Liver (tissue), 3 donors: ENCODE data around the gene TLCD5.

Experiments
- EGR1 ChIP-seq, 2 donors: IDR thresholded peaks; 2 replicates each; pipeline ENCODE4 v1.6.1; 2016 to 2018; ENCODE audit warnings: antibody characterized with exemption in 2 of 2, low read depth in 2 of 2
- FOXA1 ChIP-seq: IDR thresholded peaks from 2 replicates; pipeline ENCODE4 v1.6.1; 2016; ENCODE audit warnings: antibody characterized with exemption
- GABPA ChIP-seq, 2 donors: IDR thresholded peaks in 1 of 2; conservative IDR thresholded peaks in 1 of 2; 2 replicates each; pipeline ENCODE4 v1.6.1; 2016; ENCODE audit warnings: antibody characterized with exemption in 2 of 2, mild to moderate bottlenecking in 1 of 2, moderate library complexity in 1 of 2
- JUND ChIP-seq, 2 donors: IDR thresholded peaks; 2 replicates each; pipeline ENCODE4 v1.6.1; 2016; ENCODE audit warnings: antibody characterized with exemption in 2 of 2
- RAD21 ChIP-seq, 2 donors: IDR thresholded peaks; 2 replicates each; pipeline ENCODE4 v1.6.1; 2016; ENCODE audit warnings: antibody characterized with exemption in 2 of 2, mild to moderate bottlenecking in 2 of 2
- SP1 ChIP-seq: IDR thresholded peaks from 2 replicates; pipeline ENCODE4 v1.6.1; 2018; ENCODE audit warnings: antibody characterized with exemption, mild to moderate bottlenecking
- TAF1 ChIP-seq: conservative IDR thresholded peaks from 2 replicates; pipeline ENCODE4 v1.6.1; 2016; ENCODE audit warnings: antibody characterized with exemption, mild to moderate bottlenecking
- TF ChIP-seq, protein P1 (sequence below): fragments of 150-350 bp; IDR thresholded peaks from 2 replicates; pipeline ENCODE4 v1.5.1; 2017; ENCODE audit warnings: improper control_type of control experiment, low read depth, low read length; ENCODE audit not compliant: missing input control
- TF ChIP-seq, protein P2 (sequence below): IDR thresholded peaks from 2 replicates; pipeline ENCODE4 v1.6.1; 2016; ENCODE audit warnings: antibody characterized with exemption, mild to moderate bottlenecking
- TF ChIP-seq, protein P3 (sequence below): IDR thresholded peaks from 2 replicates; pipeline ENCODE4 v1.6.1; 2016; ENCODE audit warnings: antibody characterized with exemption
- TF ChIP-seq, protein P4 (sequence below): IDR thresholded peaks from 2 replicates; pipeline ENCODE4 v1.6.1; 2016; ENCODE audit warnings: antibody characterized with exemption
- TF ChIP-seq, protein P5 (sequence below): IDR thresholded peaks from 2 replicates; pipeline ENCODE4 v1.6.1; 2016; ENCODE audit warnings: antibody characterized with exemption
- donor health status: healthy.
- donor health status: healthy.

DNA sequence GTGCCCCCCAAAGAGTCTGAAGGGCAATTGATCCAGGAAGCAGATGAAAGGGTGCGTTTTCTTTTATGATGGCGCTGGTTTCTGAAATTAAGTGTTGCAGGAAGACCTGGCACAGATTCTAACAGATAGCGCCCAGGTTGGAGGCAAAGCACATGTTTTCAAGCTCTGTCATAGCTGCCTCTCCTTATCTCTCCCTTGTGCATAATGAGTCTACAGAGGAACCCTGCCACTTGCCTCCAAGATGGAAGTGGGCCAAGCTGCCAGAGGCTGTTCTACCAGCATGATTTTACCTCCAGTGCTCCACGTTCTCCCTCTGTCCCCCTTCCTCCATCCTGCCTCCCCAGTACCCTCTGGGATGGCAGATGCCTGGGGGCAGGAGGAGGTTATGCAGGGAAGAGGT lies 30.0 kb upstream of the TLCD5 start:
- TF ChIP-seq, protein P1, sequence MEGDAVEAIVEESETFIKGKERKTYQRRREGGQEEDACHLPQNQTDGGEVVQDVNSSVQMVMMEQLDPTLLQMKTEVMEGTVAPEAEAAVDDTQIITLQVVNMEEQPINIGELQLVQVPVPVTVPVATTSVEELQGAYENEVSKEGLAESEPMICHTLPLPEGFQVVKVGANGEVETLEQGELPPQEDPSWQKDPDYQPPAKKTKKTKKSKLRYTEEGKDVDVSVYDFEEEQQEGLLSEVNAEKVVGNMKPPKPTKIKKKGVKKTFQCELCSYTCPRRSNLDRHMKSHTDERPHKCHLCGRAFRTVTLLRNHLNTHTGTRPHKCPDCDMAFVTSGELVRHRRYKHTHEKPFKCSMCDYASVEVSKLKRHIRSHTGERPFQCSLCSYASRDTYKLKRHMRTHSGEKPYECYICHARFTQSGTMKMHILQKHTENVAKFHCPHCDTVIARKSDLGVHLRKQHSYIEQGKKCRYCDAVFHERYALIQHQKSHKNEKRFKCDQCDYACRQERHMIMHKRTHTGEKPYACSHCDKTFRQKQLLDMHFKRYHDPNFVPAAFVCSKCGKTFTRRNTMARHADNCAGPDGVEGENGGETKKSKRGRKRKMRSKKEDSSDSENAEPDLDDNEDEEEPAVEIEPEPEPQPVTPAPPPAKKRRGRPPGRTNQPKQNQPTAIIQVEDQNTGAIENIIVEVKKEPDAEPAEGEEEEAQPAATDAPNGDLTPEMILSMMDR = no peak
- TF ChIP-seq, protein P2, sequence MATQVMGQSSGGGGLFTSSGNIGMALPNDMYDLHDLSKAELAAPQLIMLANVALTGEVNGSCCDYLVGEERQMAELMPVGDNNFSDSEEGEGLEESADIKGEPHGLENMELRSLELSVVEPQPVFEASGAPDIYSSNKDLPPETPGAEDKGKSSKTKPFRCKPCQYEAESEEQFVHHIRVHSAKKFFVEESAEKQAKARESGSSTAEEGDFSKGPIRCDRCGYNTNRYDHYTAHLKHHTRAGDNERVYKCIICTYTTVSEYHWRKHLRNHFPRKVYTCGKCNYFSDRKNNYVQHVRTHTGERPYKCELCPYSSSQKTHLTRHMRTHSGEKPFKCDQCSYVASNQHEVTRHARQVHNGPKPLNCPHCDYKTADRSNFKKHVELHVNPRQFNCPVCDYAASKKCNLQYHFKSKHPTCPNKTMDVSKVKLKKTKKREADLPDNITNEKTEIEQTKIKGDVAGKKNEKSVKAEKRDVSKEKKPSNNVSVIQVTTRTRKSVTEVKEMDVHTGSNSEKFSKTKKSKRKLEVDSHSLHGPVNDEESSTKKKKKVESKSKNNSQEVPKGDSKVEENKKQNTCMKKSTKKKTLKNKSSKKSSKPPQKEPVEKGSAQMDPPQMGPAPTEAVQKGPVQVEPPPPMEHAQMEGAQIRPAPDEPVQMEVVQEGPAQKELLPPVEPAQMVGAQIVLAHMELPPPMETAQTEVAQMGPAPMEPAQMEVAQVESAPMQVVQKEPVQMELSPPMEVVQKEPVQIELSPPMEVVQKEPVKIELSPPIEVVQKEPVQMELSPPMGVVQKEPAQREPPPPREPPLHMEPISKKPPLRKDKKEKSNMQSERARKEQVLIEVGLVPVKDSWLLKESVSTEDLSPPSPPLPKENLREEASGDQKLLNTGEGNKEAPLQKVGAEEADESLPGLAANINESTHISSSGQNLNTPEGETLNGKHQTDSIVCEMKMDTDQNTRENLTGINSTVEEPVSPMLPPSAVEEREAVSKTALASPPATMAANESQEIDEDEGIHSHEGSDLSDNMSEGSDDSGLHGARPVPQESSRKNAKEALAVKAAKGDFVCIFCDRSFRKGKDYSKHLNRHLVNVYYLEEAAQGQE = no peak
- TF ChIP-seq, protein P3, sequence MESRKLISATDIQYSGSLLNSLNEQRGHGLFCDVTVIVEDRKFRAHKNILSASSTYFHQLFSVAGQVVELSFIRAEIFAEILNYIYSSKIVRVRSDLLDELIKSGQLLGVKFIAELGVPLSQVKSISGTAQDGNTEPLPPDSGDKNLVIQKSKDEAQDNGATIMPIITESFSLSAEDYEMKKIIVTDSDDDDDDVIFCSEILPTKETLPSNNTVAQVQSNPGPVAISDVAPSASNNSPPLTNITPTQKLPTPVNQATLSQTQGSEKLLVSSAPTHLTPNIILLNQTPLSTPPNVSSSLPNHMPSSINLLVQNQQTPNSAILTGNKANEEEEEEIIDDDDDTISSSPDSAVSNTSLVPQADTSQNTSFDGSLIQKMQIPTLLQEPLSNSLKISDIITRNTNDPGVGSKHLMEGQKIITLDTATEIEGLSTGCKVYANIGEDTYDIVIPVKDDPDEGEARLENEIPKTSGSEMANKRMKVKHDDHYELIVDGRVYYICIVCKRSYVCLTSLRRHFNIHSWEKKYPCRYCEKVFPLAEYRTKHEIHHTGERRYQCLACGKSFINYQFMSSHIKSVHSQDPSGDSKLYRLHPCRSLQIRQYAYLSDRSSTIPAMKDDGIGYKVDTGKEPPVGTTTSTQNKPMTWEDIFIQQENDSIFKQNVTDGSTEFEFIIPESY = no peak
- TF ChIP-seq GABPA (IDR thresholded peaks at IDR 0.05 in 1 of 2, conservative IDR thresholded peaks at IDR 0.05 in 1 of 2) (no peak), TAF1 (no peak), SP1 (no peak), EGR1 (IDR thresholded peaks at IDR 0.05; ENCODE audit: low read depth in 2 of 2) (no peak), FOXA1 (no peak), RAD21 (IDR thresholded peaks at IDR 0.05) (no peak), JUND (IDR thresholded peaks at IDR 0.05) (no peak)
- TF ChIP-seq, protein P4, sequence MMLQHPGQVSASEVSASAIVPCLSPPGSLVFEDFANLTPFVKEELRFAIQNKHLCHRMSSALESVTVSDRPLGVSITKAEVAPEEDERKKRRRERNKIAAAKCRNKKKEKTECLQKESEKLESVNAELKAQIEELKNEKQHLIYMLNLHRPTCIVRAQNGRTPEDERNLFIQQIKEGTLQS = no peak
- TF ChIP-seq, protein P5, sequence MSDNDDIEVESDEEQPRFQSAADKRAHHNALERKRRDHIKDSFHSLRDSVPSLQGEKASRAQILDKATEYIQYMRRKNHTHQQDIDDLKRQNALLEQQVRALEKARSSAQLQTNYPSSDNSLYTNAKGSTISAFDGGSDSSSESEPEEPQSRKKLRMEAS = no peak
